Endothelial cell of umbilical vein (primary cell): ENCODE measurements around the gene PCMTD2. TPM values are rescaled to one million over a fixed set of nuclear protein-coding genes. Genes with fewer than 3 reads are reported as not detected.

Experiments used
- BruUV-seq: library from RNA; stranded (reverse); fragments of 400-500 nt; replicated peaks from 2 replicates; lab custom pipeline; 2021; lab: Mats Ljungman, UMichigan
- CTCF ChIA-PET: fragments of 300-600, 350-600 bp; sonication (Branson Sonifier 250); formaldehyde crosslinking; loops from one replicate; lab custom pipeline; 2021; ENCODE audit warnings: antibody characterized with exemption, inconsistent platforms; lab: Charles Lee
- POLR2A ChIA-PET: fragments of 300-600, 350-600 bp; sonication (Branson Sonifier 250); formaldehyde crosslinking; loops from one replicate; lab custom pipeline; 2021; ENCODE audit warnings: antibody characterized with exemption, inconsistent platforms; lab: Charles Lee
- DNase-seq: peaks from one replicate; pipeline ENCODE4 v3.0.0-alpha.2; 2011; ENCODE audit warnings: low read depth, low spot score
- FAIRE-seq: peaks from 2 replicates; lab custom pipeline; 2011; peaks lifted over from hg19 to GRCh38; lab: Jason Lieb, UNC
- H2AFZ ChIP-seq: 2 replicates; pipeline ENCODE4 v1.6.0; 2012; ENCODE audit warnings: low read depth, low read length, control low read depth, inconsistent platforms
- H3K27ac ChIP-seq: 2 replicates; pipeline ENCODE4 v1.5.1; 2011; ENCODE audit warnings: low read depth, mild to moderate bottlenecking, control low read depth, low read length, moderate library complexity; ENCODE audit not compliant: insufficient read depth
- H3K27me3 ChIP-seq, 2 experiments: 2 replicates each; pipeline versions ENCODE4 v1.6.0 to v1.6.1; 2011; ENCODE audit warnings: low read length in 2 of 2, mixed read lengths in 1 of 2; ENCODE audit not compliant: control insufficient read depth in 2 of 2, insufficient read depth in 2 of 2
- H3K36me3 ChIP-seq, 2 experiments: 2 replicates in 1 of 2; 3 replicates in 1 of 2; pipeline ENCODE4 v1.5.1; 2011; ENCODE audit warnings: low read length in 2 of 2, mild to moderate bottlenecking in 1 of 2, moderate library complexity in 1 of 2; ENCODE audit not compliant: control insufficient read depth in 2 of 2, insufficient read depth in 2 of 2; ENCODE audit errors: extremely low read depth in 1 of 2
- H3K4me1 ChIP-seq: 3 replicates; pipeline ENCODE4 v1.5.1; 2011; ENCODE audit warnings: mild to moderate bottlenecking, low read length; ENCODE audit not compliant: control insufficient read depth, insufficient read depth; ENCODE audit errors: extremely low read depth
- H3K4me2 ChIP-seq: 2 replicates; pipeline ENCODE4 v1.6.1; 2011; ENCODE audit warnings: low read length, control low read depth, mixed read lengths; ENCODE audit not compliant: insufficient read depth
- H3K4me3 ChIP-seq, 3 experiments: fragments of 200-600 bp in 1 of 3; sonication (generic), shearing (Covaris generic) in 1 of 3; replicated peaks in 1 of 3; 2 replicates each; pipeline ENCODE4 v1.5.1; 2011 to 2016; ENCODE audit warnings: control low read depth in 3 of 3, low read length in 3 of 3, mild to moderate bottlenecking in 2 of 3, inconsistent platforms in 1 of 3, low read depth in 1 of 3, moderate library complexity in 1 of 3; ENCODE audit not compliant: insufficient read depth in 1 of 3
- H3K79me2 ChIP-seq: 2 replicates; pipeline ENCODE4 v1.6.0; 2012; ENCODE audit warnings: low read length, inconsistent platforms; ENCODE audit not compliant: control insufficient read depth, insufficient read depth
- H3K9ac ChIP-seq: replicated peaks from 2 replicates; pipeline ENCODE3; 2011; ENCODE audit warnings: low read length, control low read depth; ENCODE audit not compliant: insufficient read depth; ENCODE audit errors: extremely low read depth
- H3K9me1 ChIP-seq: replicated peaks from 3 replicates; pipeline ENCODE4 v1.6.0; 2011; ENCODE audit warnings: mild to moderate bottlenecking, low read length; ENCODE audit not compliant: control insufficient read depth, insufficient read depth; ENCODE audit errors: extremely low read depth
- H3K9me3 ChIP-seq: replicated peaks from 2 replicates; pipeline ENCODE4 v1.5.1; 2012; ENCODE audit warnings: low read length, inconsistent platforms; ENCODE audit not compliant: control insufficient read depth, insufficient read depth
- H4K20me1 ChIP-seq: replicated peaks from 2 replicates; pipeline ENCODE3; 2011; ENCODE audit warnings: mild to moderate bottlenecking, low read length; ENCODE audit not compliant: control insufficient read depth, insufficient read depth; ENCODE audit errors: extremely low read depth
- EZH2 ChIP-seq: IDR thresholded peaks from 2 replicates; pipeline ENCODE4 v1.6.1; 2012; ENCODE audit warnings: borderline replicate concordance, low read depth, mild to moderate bottlenecking, moderate library complexity, low read length, inconsistent platforms; ENCODE audit not compliant: severe bottlenecking
- FOS ChIP-seq: IDR thresholded peaks from 2 replicates; pipeline ENCODE4 v1.6.1; 2011; ENCODE audit warnings: mild to moderate bottlenecking, low read length, moderate library complexity, borderline replicate concordance; ENCODE audit not compliant: insufficient read depth
- GATA2 ChIP-seq: IDR thresholded peaks from 2 replicates; pipeline ENCODE4 v1.7.0; 2011; ENCODE audit warnings: low read depth, mild to moderate bottlenecking, moderate library complexity, mixed read lengths, low read length; ENCODE audit not compliant: insufficient read length, insufficient read depth
- JUN ChIP-seq: IDR thresholded peaks from 2 replicates; pipeline ENCODE4 v1.6.1; 2011; ENCODE audit warnings: borderline replicate concordance, low read depth; ENCODE audit not compliant: insufficient read length, insufficient read depth
- MAX ChIP-seq: IDR thresholded peaks from 2 replicates; pipeline ENCODE4 v1.6.1; 2011; ENCODE audit not compliant: insufficient read depth, insufficient read length
- MYC ChIP-seq: IDR thresholded peaks from one replicate; pipeline ENCODE4 v1.6.1; 2011; ENCODE audit warnings: mild to moderate bottlenecking, low read depth, low read length
- POLR2A ChIP-seq: IDR thresholded peaks from 2 replicates; pipeline ENCODE4 v1.6.1; 2012; ENCODE audit warnings: low read depth, mild to moderate bottlenecking, control low read depth, low read length
- POLR2AphosphoS5 ChIP-seq: IDR thresholded peaks from 2 replicates; pipeline ENCODE4 v1.6.1; 2012; ENCODE audit warnings: low read depth, mild to moderate bottlenecking, control low read depth, low read length, moderate library complexity; ENCODE audit not compliant: insufficient read depth
- dilution Hi-C: fragments of 300-500 bp; cut with MboI; formaldehyde crosslinking; loops from one replicate; pipeline ENCODE4 v1.15.0; 2019; ENCODE audit warnings: low sequenced_read_pairs; ENCODE audit not compliant: extremely low pct_ligation_motif_present
- intact Hi-C: fragments of 100-400 bp; cut with micrococcal nuclease; formaldehyde crosslinking; loops from one replicate; pipeline ENCODE4 v1.10.0; 2022
- polyA plus RNA-seq, 4 experiments: library from polyadenylated mRNA; depleted of rRNA in 3 of 4; stranded (reverse) in 3 of 4; unstranded in 1 of 4; fragments of >200 nt; gene quantifications; 2 replicates each; pipeline versions ENCODE4 v1.2.1 to v1.2.3, GENCODE V29; 2011 to 2012; ENCODE audit warnings: missing spikeins in 1 of 4
- total RNA-seq: library from RNA; stranded (reverse); gene quantifications from 2 replicates; pipeline ENCODE4 v1.2.3, GENCODE V29; 2021
- TF ChIP-seq, protein P1 (sequence below), 2 donors: IDR thresholded peaks; 1 replicate in 1 of 2; 2 replicates in 1 of 2; pipeline ENCODE4 v1.5.1; 2011; ENCODE audit warnings: low read length in 2 of 2, mild to moderate bottlenecking in 2 of 2, moderate library complexity in 2 of 2, control low read depth in 1 of 2, inconsistent platforms in 1 of 2, low read depth in 1 of 2; ENCODE audit not compliant: insufficient read depth in 1 of 2; ENCODE audit errors: extremely low read depth in 1 of 2

Gene PCMTD2
- total and polyA plus RNA-seq, 2 donors (not counting 3 experiments of a cell fraction or from before 2014, with no cell fraction given), result 27.4 to 45.7 TPM

DNA sequence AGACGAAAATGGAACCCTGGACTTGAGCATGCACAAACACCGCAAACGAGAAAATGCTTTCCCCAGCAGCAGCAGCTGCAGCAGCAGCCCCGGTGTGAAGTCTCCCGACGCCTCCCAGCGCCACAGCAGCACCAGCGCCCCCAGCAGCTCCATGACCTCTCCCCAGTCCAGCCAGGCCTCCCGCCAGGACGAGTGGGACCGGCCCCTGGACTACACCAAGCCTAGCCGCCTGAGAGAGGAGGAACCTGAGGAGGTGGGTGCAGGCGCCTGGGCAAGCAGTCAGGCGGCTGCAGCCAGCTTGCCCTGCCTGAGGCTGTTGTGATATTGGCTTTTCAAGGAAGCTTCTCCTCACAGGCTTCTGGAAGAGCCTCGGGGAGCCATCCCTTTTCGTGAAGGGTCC lies 35.8 kb upstream of the PCMTD2 start:
- no peak for TF ChIP-seq JUN
- Histone ChIP-seq H3K9ac (no peak overlapping the region), H3K4me3 (no peak overlapping the region), H3K4me1 (peaks cover 6% of the 10 kb centered on the region), H3K79me2 (no peaks in the 10 kb centered on the region), H2AFZ (no peak overlapping the region), H3K27me3 (no peaks in the 10 kb centered on the region), H3K9me3 (no peaks in the 10 kb centered on the region), H3K36me3 (no peaks in the 10 kb centered on the region), H4K20me1 (no peaks in the 10 kb centered on the region), H3K4me2 (no peak overlapping the region), H3K9me1 (no peaks in the 10 kb centered on the region), H3K27ac (no peak overlapping the region)
- DNase-seq (no peak), FAIRE-seq (no peak)
- dilution Hi-C loops, result no loop called here
- intact Hi-C loops, result no loop called here
- BruUV-seq, result no TSS peak
- CTCF ChIA-PET, result no interaction called here
- POLR2A ChIA-PET, result no interaction called here

- H2AFZ ChIP-seq, result no peak overlapping the region
- dilution Hi-C loops (no loop called here), intact Hi-C loops (no loop called here)
- peaks cover 6% of the 10 kb centered on the region for H3K4me1 ChIP-seq
- DNase-seq (no peak), FAIRE-seq (no peak)
- H3K27ac ChIP-seq, result no peak overlapping the region
- no peaks in the 10 kb centered on the region for H3K9me3 ChIP-seq
- no peaks in the 10 kb centered on the region for H3K36me3 ChIP-seq
- no peaks in the 10 kb centered on the region for H3K9me1 ChIP-seq
- no TSS peak for BruUV-seq
- no peak overlapping the region for H3K4me2 ChIP-seq
- H3K27me3 ChIP-seq, result no peaks in the 10 kb centered on the region
- H4K20me1 ChIP-seq, result no peaks in the 10 kb centered on the region
- no peak overlapping the region for H3K4me3 ChIP-seq
- ChIA-PET POLR2A (no interaction called here), CTCF (no interaction called here)
- no peaks in the 10 kb centered on the region for H3K79me2 ChIP-seq
- H3K9ac ChIP-seq, result no peak overlapping the region
- no peak for TF ChIP-seq GATA2
- TF ChIP-seq, protein P1, sequence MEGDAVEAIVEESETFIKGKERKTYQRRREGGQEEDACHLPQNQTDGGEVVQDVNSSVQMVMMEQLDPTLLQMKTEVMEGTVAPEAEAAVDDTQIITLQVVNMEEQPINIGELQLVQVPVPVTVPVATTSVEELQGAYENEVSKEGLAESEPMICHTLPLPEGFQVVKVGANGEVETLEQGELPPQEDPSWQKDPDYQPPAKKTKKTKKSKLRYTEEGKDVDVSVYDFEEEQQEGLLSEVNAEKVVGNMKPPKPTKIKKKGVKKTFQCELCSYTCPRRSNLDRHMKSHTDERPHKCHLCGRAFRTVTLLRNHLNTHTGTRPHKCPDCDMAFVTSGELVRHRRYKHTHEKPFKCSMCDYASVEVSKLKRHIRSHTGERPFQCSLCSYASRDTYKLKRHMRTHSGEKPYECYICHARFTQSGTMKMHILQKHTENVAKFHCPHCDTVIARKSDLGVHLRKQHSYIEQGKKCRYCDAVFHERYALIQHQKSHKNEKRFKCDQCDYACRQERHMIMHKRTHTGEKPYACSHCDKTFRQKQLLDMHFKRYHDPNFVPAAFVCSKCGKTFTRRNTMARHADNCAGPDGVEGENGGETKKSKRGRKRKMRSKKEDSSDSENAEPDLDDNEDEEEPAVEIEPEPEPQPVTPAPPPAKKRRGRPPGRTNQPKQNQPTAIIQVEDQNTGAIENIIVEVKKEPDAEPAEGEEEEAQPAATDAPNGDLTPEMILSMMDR (IDR thresholded peaks at IDR 0.05; ENCODE audit: extremely low read depth in 1 of 2, insufficient read depth in 1 of 2, low read depth in 1 of 2, low read length in 2 of 2), result no peak
- TF ChIP-seq FOS, result no peak
- TF ChIP-seq POLR2A, result no peak
- TF ChIP-seq MAX, result no peak
- no peak for TF ChIP-seq EZH2
- no peak for TF ChIP-seq MYC
- no peak for TF ChIP-seq POLR2AphosphoS5
- TF ChIP-seq JUN, result no peak
Observed at GRCh38 chr20:64220420-64220819, 35.1 kb upstream of the PCMTD2 start.
